Tibial nerve (tissue), 4 donors: ENCODE results near the gene CALML5. TPM values are rescaled to one million over a fixed set of nuclear protein-coding genes. Genes with fewer than 3 reads are reported as not detected.

Experiments
- DNase-seq, 2 donors: peaks; one replicate each; pipeline ENCODE4 v3.0.0-alpha.2; 2019; ENCODE audit warnings: low spot score in 2 of 2
- H3K27ac ChIP-seq, 4 donors: fragments of 200-600 bp; sonication (generic) in 3 of 4; one replicate each; pipeline ENCODE4 v1.5.1; 2017 to 2019; ENCODE audit warnings: mild to moderate bottlenecking in 1 of 4
- H3K27me3 ChIP-seq, 2 donors: fragments of 200-600 bp; sonication (generic) in 1 of 2; one replicate each; pipeline versions ENCODE4 v1.5.1 to v1.6.0; 2017 to 2019
- H3K36me3 ChIP-seq, 3 donors: fragments of 200-600 bp; sonication (generic); one replicate each; pipeline ENCODE4 v1.5.1; 2018 to 2019
- H3K4me1 ChIP-seq, 4 donors: fragments of 200-600 bp; sonication (generic) in 3 of 4; one replicate each; pipeline ENCODE4 v1.5.1; 2017 to 2019
- H3K4me3 ChIP-seq, 4 donors: fragments of 200-600 bp; sonication (generic) in 3 of 4; one replicate each; pipeline ENCODE4 v1.5.1; 2017 to 2019; ENCODE audit warnings: mild to moderate bottlenecking in 1 of 4, moderate library complexity in 1 of 4
- H3K9me3 ChIP-seq, 4 donors: fragments of 200-600 bp; sonication (generic) in 3 of 4; one replicate each; pipeline ENCODE4 v1.5.1; 2017 to 2019
- EP300 ChIP-seq, 2 donors: sonication (generic); formaldehyde crosslinking; IDR thresholded peaks; one replicate each; pipeline ENCODE4 v1.6.1; 2017; ENCODE audit warnings: antibody characterized with exemption in 2 of 2, mild to moderate bottlenecking in 1 of 2
- POLR2A ChIP-seq, 2 donors: fragments of 450-650 bp; IDR thresholded peaks; one replicate each; pipeline ENCODE4 v1.6.1; 2017; ENCODE audit warnings: antibody characterized with exemption in 2 of 2, mild to moderate bottlenecking in 2 of 2, moderate library complexity in 2 of 2
- WGBS, 2 donors: methylation state at CpG; one replicate each; pipeline ENCODE4 v1.1.5; 2018; 5-methylcytosine and 5-hydroxymethylcytosine counted together
- total RNA-seq, 4 donors: library from RNA; depleted of rRNA; stranded (reverse); fragments of >200 nt; gene quantifications; one replicate each; pipeline ENCODE4 v1.1.0, GENCODE V29; 2016
- TF ChIP-seq, protein P1 (sequence below), 5 experiments: fragments of 200-600 bp in 3 of 5; fragments of 450-650 bp in 2 of 5; sonication (generic) in 3 of 5; IDR thresholded peaks; one replicate each; pipeline ENCODE4 v1.5.1; 2016 to 2019; ENCODE audit warnings: antibody characterized with exemption in 5 of 5, mild to moderate bottlenecking in 3 of 5, moderate library complexity in 2 of 5

The CALML5 gene
- total RNA-seq, 4 donors from 2014 or later: not detected

DNA sequence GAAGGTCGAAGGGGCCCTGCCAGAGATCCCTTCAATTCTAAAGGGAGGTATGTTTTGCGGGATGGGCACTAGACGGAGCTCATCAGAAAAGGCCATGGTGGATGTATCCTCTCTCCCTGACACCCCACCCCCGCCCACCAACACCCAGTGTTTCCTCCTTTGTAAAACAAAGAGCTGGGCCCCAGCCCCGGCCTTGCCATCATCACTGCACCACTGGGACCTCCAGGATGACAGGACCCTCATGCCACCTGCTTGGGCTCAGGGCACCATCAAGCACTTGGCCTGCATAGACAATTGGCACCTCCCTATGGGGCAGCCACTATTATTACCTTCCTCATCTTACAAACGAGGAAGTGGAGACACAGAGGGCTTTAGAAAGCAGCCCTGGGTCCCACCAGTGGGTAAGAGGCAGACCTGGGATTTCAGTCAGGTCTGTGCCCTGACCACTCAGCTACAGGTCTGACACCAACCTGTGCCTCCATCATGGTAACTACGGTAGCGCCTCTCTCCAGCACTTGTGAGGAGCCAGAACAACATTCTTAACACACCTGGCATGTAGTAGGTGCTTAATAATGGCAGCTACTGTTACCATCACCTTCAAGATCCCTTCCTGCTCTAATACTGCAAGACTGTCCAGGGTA lies 27.4 kb upstream of the CALML5 start:
- no peak overlapping the region for H3K4me3 ChIP-seq
- H3K27ac ChIP-seq: no peak overlapping the region
- no peak for TF ChIP-seq EP300 (IDR thresholded peaks at IDR 0.05)
- TF ChIP-seq, protein P1, sequence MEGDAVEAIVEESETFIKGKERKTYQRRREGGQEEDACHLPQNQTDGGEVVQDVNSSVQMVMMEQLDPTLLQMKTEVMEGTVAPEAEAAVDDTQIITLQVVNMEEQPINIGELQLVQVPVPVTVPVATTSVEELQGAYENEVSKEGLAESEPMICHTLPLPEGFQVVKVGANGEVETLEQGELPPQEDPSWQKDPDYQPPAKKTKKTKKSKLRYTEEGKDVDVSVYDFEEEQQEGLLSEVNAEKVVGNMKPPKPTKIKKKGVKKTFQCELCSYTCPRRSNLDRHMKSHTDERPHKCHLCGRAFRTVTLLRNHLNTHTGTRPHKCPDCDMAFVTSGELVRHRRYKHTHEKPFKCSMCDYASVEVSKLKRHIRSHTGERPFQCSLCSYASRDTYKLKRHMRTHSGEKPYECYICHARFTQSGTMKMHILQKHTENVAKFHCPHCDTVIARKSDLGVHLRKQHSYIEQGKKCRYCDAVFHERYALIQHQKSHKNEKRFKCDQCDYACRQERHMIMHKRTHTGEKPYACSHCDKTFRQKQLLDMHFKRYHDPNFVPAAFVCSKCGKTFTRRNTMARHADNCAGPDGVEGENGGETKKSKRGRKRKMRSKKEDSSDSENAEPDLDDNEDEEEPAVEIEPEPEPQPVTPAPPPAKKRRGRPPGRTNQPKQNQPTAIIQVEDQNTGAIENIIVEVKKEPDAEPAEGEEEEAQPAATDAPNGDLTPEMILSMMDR (IDR thresholded peaks at IDR 0.05): no peak
- no peak for TF ChIP-seq POLR2A (IDR thresholded peaks at IDR 0.05)
- H3K9me3 ChIP-seq: no peaks in the 10 kb centered on the region
- H3K27me3 ChIP-seq: no peaks in the 10 kb centered on the region
- H3K36me3 ChIP-seq: no peaks in the 10 kb centered on the region
- H3K4me1 ChIP-seq: no peaks in the 10 kb centered on the region
- DNase-seq: no peak
- 89 to 91% methylated on average over 7 to 8 of the region's 8 CpGs for WGBS, 2 donors

DNA sequence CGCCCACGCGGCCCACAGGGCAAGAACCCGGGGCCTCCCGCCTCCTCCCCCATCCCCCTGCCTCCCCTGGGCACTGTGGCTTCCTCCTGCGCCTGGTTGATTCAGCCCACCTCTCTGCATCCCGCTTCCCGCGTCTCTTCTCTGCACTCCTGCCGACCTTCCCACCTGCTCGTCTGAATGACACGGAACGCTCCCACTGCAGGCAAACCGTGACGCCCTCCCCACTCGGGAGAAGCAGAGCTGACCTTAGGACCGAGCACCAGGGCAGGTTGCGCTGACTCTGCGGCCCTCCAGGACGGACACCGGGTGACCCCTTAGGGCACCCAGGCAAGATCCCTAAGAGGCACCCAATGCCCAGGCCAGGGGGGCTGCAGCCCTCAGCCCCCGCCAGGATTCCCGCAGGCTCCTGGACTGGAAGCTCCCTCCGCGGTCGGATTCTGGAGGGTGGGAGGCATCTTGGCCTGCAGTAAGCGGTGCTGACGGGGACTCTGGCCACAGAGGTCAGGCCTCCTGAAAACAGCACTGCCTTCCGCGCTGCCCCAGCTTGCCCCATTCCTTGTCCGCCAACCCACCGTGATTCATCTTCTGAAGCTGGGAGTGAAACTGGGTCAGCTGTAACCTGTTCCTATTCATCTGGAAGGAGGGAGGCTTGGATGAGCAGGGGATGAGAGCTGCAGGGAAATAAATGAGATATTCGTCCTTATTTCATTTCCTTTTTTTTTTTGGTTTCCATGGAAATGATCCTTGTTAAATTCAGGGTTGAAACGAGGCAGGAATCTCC lies 26.4 kb upstream of the CALML5 start:
- 79 to 81% methylated on average over 31 to 34 of the region's 34 CpGs for WGBS, 2 donors
- no peaks in the 10 kb centered on the region for H3K4me1 ChIP-seq
- H3K27me3 ChIP-seq: no peaks in the 10 kb centered on the region
- H3K4me3 ChIP-seq: no peak overlapping the region
- TF ChIP-seq EP300 (IDR thresholded peaks at IDR 0.05) (no peak), POLR2A (IDR thresholded peaks at IDR 0.05) (no peak)
- TF ChIP-seq, protein P1 (IDR thresholded peaks at IDR 0.05): no peak
- H3K36me3 ChIP-seq: no peaks in the 10 kb centered on the region
- DNase-seq: no peak
- no peak overlapping the region for H3K27ac ChIP-seq
- H3K9me3 ChIP-seq: no peaks in the 10 kb centered on the region

DNA sequence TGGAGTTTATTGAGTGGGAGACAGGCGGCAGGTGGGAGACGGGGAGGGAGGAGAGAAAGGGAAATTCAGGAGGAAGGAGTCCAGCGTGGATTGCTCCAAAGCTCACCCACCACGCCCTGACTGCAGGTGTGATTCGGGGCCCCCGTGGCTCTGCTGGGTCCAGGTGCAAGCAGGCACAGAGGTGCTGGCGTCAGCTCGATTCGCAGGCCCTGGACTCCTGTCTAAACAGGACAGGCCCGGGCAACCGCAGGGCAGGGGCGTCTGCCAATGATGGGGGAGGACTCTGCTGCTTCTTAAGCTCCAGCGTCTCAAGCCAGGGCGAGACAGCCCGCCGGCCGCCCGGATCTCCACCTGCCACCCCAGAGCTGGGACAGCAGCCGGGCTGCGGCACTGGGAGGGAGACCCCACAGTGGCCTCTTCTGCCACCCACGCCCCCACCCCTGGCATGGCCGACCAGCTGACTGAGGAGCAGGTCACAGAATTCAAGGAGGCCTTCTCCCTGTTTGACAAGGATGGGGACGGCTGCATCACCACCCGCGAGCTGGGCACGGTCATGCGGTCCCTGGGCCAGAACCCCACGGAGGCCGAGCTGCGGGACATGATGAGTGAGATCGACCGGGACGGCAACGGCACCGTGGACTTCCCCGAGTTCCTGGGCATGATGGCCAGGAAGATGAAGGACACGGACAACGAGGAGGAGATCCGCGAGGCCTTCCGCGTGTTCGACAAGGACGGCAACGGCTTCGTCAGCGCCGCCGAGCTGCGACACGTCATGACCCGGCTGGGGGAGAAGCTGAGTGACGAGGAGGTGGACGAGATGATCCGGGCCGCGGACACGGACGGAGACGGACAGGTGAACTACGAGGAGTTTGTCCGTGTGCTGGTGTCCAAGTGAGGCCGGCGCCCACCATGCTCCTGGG lies 25.5 kb upstream of the CALML5 start, which contains the start of gene CALML3:
TSS of gene CALML3 (plus strand) at position 321 of the 920 bp plus-strand sequence. CDS start at position 446, 125 bp downstream.
- no peak within 1 kb of the TSS for H3K4me3 ChIP-seq
- TF ChIP-seq, protein P1 (IDR thresholded peaks at IDR 0.05): no peak
- TF ChIP-seq EP300 (IDR thresholded peaks at IDR 0.05) (no peak), POLR2A (IDR thresholded peaks at IDR 0.05) (no peak)
- no peaks in the 10 kb centered on the region for H3K27me3 ChIP-seq
- H3K36me3 ChIP-seq: no peaks in the 10 kb centered on the region
- no peaks in the 10 kb centered on the region for H3K9me3 ChIP-seq
- no peak for DNase-seq
- no peaks in the 10 kb centered on the region for H3K4me1 ChIP-seq
- WGBS, 2 donors: 94% methylated on average over 62 of the region's 64 CpGs
- H3K27ac ChIP-seq: no peak within 1 kb of the TSS

DNA sequence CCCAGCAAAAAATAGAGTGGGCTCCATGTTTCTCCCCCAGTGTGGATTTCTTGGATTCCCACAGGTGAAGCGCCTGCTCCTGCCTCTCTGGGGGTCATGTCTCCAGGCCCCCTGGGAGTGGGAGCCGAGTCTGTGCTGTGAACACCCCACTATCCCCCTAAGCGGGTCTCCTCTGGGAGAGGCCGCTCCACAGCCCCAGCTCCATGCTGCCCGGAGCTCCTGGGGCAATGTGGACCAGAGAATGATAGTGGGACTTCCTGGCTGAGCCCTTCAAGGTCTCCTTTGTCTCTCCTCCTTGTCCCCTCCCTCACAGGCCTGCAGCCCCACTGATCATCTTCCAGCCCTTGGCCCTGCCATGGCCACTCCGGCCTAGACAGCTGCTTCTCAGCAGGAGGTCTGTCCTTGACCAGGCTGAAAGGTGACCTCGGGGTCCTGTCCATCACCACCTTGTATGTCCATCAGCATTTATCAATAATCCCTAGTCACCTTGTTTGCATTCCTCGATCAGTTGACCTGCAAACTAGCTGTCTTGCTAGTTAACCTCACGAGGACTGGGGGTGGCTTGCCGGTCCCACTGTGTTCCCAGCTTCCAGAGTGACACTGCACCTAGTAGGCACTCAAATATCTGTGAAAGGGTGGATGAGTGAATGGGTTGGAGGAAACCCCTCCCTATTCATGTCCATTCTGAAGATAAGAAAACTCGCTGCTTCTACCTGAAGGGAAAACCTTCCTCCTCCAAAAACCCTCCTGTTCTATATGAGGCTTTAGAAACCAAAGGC lies 24.6 kb upstream of the CALML5 start:
- no peak overlapping the region for H3K4me3 ChIP-seq
- H3K27ac ChIP-seq: no peak overlapping the region
- H3K9me3 ChIP-seq: no peaks in the 10 kb centered on the region
- no peaks in the 10 kb centered on the region for H3K4me1 ChIP-seq
- no peak for DNase-seq
- TF ChIP-seq POLR2A (IDR thresholded peaks at IDR 0.05) (no peak), EP300 (IDR thresholded peaks at IDR 0.05) (no peak)
- TF ChIP-seq, protein P1 (IDR thresholded peaks at IDR 0.05): no peak
- no peaks in the 10 kb centered on the region for H3K36me3 ChIP-seq
- H3K27me3 ChIP-seq: no peaks in the 10 kb centered on the region
- 88 to 94% methylated on average over 11 of the region's 11 CpGs for WGBS, 2 donors
